HepG2 (cell line): ENCODE data around the gene COPS7A. TPM values are rescaled to one million over a fixed set of nuclear protein-coding genes. Genes with fewer than 3 reads are reported as not detected.
A peak's percentile ranks its signal among the peaks of the same experiment; 100 is the strongest.

Experiments used
- NCOA2 ChIP-seq: sonication (generic); formaldehyde crosslinking; IDR thresholded peaks from 2 replicates; pipeline ENCODE4 v1.8.0; 2022; ENCODE audit warnings: inconsistent platforms
- POLR2A ChIP-seq, 2 experiments: IDR thresholded peaks; 2 replicates each; pipeline ENCODE4 v1.6.1; 2011; ENCODE audit warnings: low read depth in 2 of 2, low read length in 2 of 2, mild to moderate bottlenecking in 1 of 2, moderate library complexity in 1 of 2; ENCODE audit not compliant: insufficient read depth in 1 of 2
- RBAK ChIP-seq: sonication (generic); formaldehyde crosslinking; IDR thresholded peaks from 2 replicates; pipeline ENCODE4 v1.5.1; 2020; ENCODE audit warnings: mild to moderate bottlenecking, missing genetic modification reagents
- SALL1 ChIP-seq: sonication (generic); formaldehyde crosslinking; IDR thresholded peaks from 2 replicates; pipeline ENCODE4 v1.8.0; 2022; ENCODE audit warnings: mild to moderate bottlenecking, missing genetic modification reagents
- TARDBP ChIP-seq: sonication (generic); formaldehyde crosslinking; IDR thresholded peaks from 2 replicates; pipeline ENCODE4 v1.8.0; 2022; ENCODE audit warnings: mild to moderate bottlenecking, missing genetic modification reagents
- ZNF331 ChIP-seq: sonication (generic); formaldehyde crosslinking; IDR thresholded peaks from 2 replicates; pipeline ENCODE4 v1.4.0; 2020; ENCODE audit warnings: missing genetic modification reagents
- ZNF773 ChIP-seq: sonication (generic); formaldehyde crosslinking; IDR thresholded peaks from 2 replicates; pipeline ENCODE4 v1.4.0; 2020; ENCODE audit warnings: missing genetic modification reagents, borderline replicate concordance
- polyA plus RNA-seq, 8 experiments: library from polyadenylated mRNA; depleted of rRNA in 3 of 8; stranded (reverse) in 7 of 8; unstranded in 1 of 8; fragments of >200 nt; fragmentation: Illumina TruSeq in 4 of 8; extraction: Trizol in 4 of 8; gene quantifications; 2 replicates each; pipeline versions ENCODE4 v1.2.1 to v1.2.3, GENCODE V29; 2011 to 2016; ENCODE audit warnings: low read depth in 4 of 8, missing spikeins in 1 of 8, mixed read lengths in 1 of 8; ENCODE audit not compliant: insufficient read depth in 1 of 8
- total RNA-seq, 5 experiments: library from RNA; depleted of rRNA; stranded (reverse); fragments of >200 nt; fragmentation: Illumina TruSeq; extraction: Trizol; gene quantifications; 2 replicates each; pipeline ENCODE4 v1.2.3, GENCODE V29; 2016; ENCODE audit warnings: low read depth in 1 of 5
- TF ChIP-seq, protein P1 (sequence below): sonication (generic); formaldehyde crosslinking; IDR thresholded peaks from 2 replicates; pipeline ENCODE4 v1.4.0; 2020; ENCODE audit warnings: mild to moderate bottlenecking, missing genetic modification reagents
- TF ChIP-seq, protein P2 (sequence below): IDR thresholded peaks from 2 replicates; pipeline ENCODE4 v1.6.1; 2018; ENCODE audit warnings: missing genetic modification reagents, mild to moderate bottlenecking, missing compliant biosample characterization
- TF ChIP-seq, protein P3 (sequence below): sonication (generic); formaldehyde crosslinking; IDR thresholded peaks from 2 replicates; pipeline ENCODE4 v1.8.0; 2023; ENCODE audit warnings: mild to moderate bottlenecking, missing genetic modification reagents
- TF ChIP-seq, protein P4 (sequence below): IDR thresholded peaks from 2 replicates; pipeline ENCODE4 v1.6.1; 2012; ENCODE audit warnings: low read depth, low read length, improper control_type of control experiment
- TF ChIP-seq, protein P5 (sequence below): sonication (generic); formaldehyde crosslinking; conservative IDR thresholded peaks from 2 replicates; pipeline ENCODE4 v1.4.0; 2020; ENCODE audit warnings: missing genetic modification reagents
- TF ChIP-seq, protein P6 (sequence below): sonication (generic); formaldehyde crosslinking; conservative IDR thresholded peaks from 2 replicates; pipeline ENCODE4 v1.4.0; 2020; ENCODE audit warnings: mild to moderate bottlenecking, missing genetic modification reagents, moderate library complexity

The COPS7A gene
- total and polyA plus RNA-seq, 2 of the 13 experiments (the other 11 are each of a cell fraction or from before 2014, with no cell fraction given): 40.0 to 73.6 TPM

DNA sequence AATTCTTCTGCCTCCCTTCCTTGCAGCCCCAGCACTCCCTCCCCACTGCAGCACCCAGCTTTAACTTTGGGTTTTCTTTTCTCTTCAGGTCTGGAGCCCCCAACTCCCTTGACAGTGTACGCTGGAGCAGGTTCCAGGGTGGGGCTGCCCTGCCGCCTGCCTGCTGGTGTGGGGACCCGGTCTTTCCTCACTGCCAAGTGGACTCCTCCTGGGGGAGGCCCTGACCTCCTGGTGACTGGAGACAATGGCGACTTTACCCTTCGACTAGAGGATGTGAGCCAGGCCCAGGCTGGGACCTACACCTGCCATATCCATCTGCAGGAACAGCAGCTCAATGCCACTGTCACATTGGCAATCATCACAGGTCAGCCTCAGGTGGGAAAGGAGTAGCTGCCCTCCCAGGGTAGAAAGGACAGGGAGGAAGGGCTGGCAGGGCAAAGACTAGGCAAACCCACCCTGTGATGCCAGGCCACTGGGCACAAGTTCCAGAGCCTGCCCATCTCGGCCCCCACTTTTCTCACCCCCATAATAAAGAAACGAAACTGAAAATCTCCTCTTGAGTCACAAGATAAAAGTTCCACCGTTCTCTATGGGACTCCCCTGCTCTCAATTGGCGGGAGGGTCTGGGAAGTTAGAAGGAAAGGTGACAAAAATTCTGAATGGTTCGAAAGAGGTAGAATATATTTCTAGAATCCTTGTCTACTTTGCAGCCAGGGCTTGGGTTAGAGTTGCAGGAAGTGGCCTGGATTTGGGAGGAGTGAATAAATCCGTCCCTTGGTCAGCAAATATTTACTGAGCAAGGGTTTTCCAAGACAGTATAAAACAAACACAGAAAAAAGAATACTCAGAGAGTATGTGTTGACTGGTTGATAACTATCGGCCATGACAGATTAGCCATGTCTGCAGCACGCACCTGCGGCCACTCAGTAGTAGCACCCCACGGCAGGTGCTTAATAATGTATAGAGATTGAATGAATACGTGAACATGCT lies 51.6 kb downstream of the COPS7A start (continued):
- TF ChIP-seq, protein P1, sequence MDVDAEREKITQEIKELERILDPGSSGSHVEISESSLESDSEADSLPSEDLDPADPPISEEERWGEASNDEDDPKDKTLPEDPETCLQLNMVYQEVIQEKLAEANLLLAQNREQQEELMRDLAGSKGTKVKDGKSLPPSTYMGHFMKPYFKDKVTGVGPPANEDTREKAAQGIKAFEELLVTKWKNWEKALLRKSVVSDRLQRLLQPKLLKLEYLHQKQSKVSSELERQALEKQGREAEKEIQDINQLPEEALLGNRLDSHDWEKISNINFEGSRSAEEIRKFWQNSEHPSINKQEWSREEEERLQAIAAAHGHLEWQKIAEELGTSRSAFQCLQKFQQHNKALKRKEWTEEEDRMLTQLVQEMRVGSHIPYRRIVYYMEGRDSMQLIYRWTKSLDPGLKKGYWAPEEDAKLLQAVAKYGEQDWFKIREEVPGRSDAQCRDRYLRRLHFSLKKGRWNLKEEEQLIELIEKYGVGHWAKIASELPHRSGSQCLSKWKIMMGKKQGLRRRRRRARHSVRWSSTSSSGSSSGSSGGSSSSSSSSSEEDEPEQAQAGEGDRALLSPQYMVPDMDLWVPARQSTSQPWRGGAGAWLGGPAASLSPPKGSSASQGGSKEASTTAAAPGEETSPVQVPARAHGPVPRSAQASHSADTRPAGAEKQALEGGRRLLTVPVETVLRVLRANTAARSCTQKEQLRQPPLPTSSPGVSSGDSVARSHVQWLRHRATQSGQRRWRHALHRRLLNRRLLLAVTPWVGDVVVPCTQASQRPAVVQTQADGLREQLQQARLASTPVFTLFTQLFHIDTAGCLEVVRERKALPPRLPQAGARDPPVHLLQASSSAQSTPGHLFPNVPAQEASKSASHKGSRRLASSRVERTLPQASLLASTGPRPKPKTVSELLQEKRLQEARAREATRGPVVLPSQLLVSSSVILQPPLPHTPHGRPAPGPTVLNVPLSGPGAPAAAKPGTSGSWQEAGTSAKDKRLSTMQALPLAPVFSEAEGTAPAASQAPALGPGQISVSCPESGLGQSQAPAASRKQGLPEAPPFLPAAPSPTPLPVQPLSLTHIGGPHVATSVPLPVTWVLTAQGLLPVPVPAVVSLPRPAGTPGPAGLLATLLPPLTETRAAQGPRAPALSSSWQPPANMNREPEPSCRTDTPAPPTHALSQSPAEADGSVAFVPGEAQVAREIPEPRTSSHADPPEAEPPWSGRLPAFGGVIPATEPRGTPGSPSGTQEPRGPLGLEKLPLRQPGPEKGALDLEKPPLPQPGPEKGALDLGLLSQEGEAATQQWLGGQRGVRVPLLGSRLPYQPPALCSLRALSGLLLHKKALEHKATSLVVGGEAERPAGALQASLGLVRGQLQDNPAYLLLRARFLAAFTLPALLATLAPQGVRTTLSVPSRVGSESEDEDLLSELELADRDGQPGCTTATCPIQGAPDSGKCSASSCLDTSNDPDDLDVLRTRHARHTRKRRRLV: 0 out of 2 replicates have a peak, but pooled peaks have one; percentile 38
- TF ChIP-seq, protein P2, sequence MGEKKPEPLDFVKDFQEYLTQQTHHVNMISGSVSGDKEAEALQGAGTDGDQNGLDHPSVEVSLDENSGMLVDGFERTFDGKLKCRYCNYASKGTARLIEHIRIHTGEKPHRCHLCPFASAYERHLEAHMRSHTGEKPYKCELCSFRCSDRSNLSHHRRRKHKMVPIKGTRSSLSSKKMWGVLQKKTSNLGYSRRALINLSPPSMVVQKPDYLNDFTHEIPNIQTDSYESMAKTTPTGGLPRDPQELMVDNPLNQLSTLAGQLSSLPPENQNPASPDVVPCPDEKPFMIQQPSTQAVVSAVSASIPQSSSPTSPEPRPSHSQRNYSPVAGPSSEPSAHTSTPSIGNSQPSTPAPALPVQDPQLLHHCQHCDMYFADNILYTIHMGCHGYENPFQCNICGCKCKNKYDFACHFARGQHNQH (CRISPR knock-in tag): peak; percentile 72; the same call in 1 of the 2 replicates
- TF ChIP-seq RBAK (CRISPR knock-in tag): no peak
- TF ChIP-seq, protein P3, sequence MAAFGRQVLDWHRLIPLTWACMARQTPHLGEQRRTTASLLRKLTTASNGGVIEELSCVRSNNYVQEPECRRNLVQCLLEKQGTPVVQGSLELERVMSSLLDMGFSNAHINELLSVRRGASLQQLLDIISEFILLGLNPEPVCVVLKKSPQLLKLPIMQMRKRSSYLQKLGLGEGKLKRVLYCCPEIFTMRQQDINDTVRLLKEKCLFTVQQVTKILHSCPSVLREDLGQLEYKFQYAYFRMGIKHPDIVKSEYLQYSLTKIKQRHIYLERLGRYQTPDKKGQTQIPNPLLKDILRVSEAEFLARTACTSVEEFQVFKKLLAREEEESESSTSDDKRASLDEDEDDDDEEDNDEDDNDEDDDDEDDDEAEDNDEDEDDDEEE (CRISPR knock-in tag): no peak
- TF ChIP-seq, protein P4, sequence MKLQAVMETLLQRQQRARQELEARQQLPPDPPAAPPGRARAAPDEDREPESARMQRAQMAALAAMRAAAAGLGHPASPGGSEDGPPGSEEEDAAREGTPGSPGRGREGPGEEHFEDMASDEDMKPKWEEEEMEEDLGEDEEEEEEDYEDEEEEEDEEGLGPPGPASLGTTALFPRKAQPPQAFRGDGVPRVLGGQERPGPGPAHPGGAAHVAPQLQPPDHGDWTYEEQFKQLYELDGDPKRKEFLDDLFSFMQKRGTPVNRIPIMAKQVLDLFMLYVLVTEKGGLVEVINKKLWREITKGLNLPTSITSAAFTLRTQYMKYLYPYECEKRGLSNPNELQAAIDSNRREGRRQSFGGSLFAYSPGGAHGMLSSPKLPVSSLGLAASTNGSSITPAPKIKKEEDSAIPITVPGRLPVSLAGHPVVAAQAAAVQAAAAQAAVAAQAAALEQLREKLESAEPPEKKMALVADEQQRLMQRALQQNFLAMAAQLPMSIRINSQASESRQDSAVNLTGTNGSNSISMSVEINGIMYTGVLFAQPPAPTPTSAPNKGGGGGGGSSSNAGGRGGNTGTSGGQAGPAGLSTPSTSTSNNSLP: no peak
- peak; percentile 37; the same call in 1 of the 2 replicates for TF ChIP-seq SALL1 (CRISPR knock-in tag)
- no peak for TF ChIP-seq POLR2A (IDR thresholded peaks at IDR 0.05; ENCODE audit: insufficient read depth in 1 of 2, low read depth in 2 of 2, low read length in 2 of 2)
- peak; percentile 57; the same call in 1 of the 2 replicates for TF ChIP-seq ZNF331
- TF ChIP-seq NCOA2 (CRISPR knock-in tag): peak; percentile 87
- no peak for TF ChIP-seq ZNF773 (CRISPR knock-in tag)
- peak; percentile 69; the same call in 1 of the 2 replicates for TF ChIP-seq TARDBP (CRISPR knock-in tag)
- TF ChIP-seq, protein P5, sequence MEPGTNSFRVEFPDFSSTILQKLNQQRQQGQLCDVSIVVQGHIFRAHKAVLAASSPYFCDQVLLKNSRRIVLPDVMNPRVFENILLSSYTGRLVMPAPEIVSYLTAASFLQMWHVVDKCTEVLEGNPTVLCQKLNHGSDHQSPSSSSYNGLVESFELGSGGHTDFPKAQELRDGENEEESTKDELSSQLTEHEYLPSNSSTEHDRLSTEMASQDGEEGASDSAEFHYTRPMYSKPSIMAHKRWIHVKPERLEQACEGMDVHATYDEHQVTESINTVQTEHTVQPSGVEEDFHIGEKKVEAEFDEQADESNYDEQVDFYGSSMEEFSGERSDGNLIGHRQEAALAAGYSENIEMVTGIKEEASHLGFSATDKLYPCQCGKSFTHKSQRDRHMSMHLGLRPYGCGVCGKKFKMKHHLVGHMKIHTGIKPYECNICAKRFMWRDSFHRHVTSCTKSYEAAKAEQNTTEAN (CRISPR knock-in tag): 0 out of 2 replicates have a peak, but pooled peaks have one; percentile 39
- TF ChIP-seq, protein P6, sequence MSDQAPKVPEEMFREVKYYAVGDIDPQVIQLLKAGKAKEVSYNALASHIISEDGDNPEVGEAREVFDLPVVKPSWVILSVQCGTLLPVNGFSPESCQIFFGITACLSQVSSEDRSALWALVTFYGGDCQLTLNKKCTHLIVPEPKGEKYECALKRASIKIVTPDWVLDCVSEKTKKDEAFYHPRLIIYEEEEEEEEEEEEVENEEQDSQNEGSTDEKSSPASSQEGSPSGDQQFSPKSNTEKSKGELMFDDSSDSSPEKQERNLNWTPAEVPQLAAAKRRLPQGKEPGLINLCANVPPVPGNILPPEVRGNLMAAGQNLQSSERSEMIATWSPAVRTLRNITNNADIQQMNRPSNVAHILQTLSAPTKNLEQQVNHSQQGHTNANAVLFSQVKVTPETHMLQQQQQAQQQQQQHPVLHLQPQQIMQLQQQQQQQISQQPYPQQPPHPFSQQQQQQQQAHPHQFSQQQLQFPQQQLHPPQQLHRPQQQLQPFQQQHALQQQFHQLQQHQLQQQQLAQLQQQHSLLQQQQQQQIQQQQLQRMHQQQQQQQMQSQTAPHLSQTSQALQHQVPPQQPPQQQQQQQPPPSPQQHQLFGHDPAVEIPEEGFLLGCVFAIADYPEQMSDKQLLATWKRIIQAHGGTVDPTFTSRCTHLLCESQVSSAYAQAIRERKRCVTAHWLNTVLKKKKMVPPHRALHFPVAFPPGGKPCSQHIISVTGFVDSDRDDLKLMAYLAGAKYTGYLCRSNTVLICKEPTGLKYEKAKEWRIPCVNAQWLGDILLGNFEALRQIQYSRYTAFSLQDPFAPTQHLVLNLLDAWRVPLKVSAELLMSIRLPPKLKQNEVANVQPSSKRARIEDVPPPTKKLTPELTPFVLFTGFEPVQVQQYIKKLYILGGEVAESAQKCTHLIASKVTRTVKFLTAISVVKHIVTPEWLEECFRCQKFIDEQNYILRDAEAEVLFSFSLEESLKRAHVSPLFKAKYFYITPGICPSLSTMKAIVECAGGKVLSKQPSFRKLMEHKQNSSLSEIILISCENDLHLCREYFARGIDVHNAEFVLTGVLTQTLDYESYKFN: peak; percentile 95
